Tibial artery (tissue), 4 donors: ENCODE data around the gene SYCE3.

ENCODE experiments used
- DNase-seq, 2 donors: peaks; one replicate each; pipeline ENCODE4 v3.0.0-alpha.2; 2019
- H3K27ac ChIP-seq, 2 donors: fragments of 200-600 bp; sonication (generic) in 1 of 2; 1 replicate in 1 of 2; 2 replicates in 1 of 2; pipeline ENCODE4 v1.5.1; 2018 to 2019; ENCODE audit warnings: mild to moderate bottlenecking in 1 of 2
- H3K27me3 ChIP-seq, 2 donors: fragments of 200-600 bp; sonication (generic) in 1 of 2; one replicate each; pipeline versions ENCODE4 v1.5.1 to v1.6.0; 2016 to 2019
- H3K36me3 ChIP-seq, 3 donors: fragments of 200-600 bp; sonication (generic) in 2 of 3; one replicate each; pipeline ENCODE4 v1.5.1; 2016 to 2019; ENCODE audit warnings: mild to moderate bottlenecking in 2 of 3
- H3K4me1 ChIP-seq, 4 donors: fragments of 200-600 bp; sonication (generic) in 2 of 4; 1 replicate in 3 of 4; 2 replicates in 1 of 4; pipeline ENCODE4 v1.5.1; 2016 to 2019
- H3K4me3 ChIP-seq, 2 donors: fragments of 200-600 bp; sonication (generic) in 1 of 2; 1 replicate in 1 of 2; 2 replicates in 1 of 2; pipeline ENCODE4 v1.5.1; 2018 to 2019; ENCODE audit warnings: mild to moderate bottlenecking in 2 of 2
- H3K9me3 ChIP-seq, 3 donors: fragments of 200-600 bp; sonication (generic) in 1 of 3; one replicate each; pipeline ENCODE4 v1.5.1; 2016 to 2019
- CTCF ChIP-seq, 2 experiments: fragments of 200-600 bp in 1 of 2; fragments of 450-650 bp in 1 of 2; IDR thresholded peaks; one replicate each; pipeline ENCODE4 v1.5.1; 2017 to 2019; ENCODE audit warnings: antibody characterized with exemption in 2 of 2, mild to moderate bottlenecking in 1 of 2, moderate library complexity in 1 of 2
- intact Hi-C: fragments of 100-400 bp; cut with DNase I; formaldehyde crosslinking; loops from one replicate; pipeline ENCODE4 v1.15.0; 2023; ENCODE audit warnings: low total_unique reads

Gene SYCE3

DNA sequence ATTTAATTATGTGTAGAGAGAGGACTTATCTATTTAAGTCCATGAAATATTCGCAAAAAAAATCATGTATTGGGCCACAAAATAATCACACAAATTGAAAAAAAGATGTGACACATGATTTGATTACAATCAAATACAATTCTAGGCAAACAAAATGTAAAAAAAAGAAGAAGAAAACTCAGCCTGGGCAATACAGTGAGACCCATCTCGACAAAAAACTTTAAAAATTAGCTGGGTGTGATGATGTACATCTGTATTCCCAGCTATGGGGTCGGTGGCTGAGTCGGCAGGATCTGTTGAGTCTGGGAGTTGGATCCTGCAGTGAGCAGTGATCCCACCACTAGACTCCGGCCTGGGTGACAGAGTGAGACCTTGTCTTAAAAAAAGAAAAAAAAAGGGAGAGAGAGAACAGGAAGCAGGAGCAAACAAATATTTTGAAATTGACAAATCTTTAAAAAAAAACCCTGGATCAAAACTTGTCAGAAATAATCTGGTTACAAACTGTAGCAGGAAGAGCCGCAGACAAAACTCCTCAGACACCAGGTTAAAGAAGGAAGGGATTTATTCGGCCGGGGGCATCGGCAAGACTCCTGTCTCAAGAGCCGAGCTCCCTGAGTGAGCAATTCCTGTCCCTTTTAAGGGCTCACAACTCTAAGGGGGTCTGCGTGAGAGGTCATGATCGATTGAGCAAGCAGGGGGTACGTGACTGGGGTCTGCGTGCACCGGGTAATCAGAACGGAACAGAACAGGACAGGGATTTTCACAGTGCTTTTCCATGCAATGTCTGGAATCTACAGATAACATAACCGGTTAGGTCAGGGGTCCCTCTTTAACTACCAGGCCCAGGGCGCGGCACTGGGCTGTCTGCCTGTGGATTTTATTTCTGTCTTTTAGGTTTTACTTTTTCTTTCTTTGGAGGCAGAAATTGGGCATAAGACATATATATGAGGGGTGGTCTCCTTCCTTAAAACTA, 29.6 kb downstream of the SYCE3 start:
- no peak overlapping the region for H3K27ac ChIP-seq
- intact Hi-C loops: no loop called here
- peak overlapping the region in 1 of 2 donors; percentile 53 for H3K4me3 ChIP-seq
- no peaks in the 10 kb centered on the region for H3K9me3 ChIP-seq
- no peak for DNase-seq
- TF ChIP-seq CTCF (IDR thresholded peaks at IDR 0.05): no peak
- H3K4me1 ChIP-seq: peaks cover 0 to 37% (median 30%) of the 10 kb centered on the region in 4 donors
- H3K36me3 ChIP-seq: no peaks in the 10 kb centered on the region
- peaks cover 6 to 77% of the 10 kb centered on the region in 2 donors for H3K27me3 ChIP-seq

DNA sequence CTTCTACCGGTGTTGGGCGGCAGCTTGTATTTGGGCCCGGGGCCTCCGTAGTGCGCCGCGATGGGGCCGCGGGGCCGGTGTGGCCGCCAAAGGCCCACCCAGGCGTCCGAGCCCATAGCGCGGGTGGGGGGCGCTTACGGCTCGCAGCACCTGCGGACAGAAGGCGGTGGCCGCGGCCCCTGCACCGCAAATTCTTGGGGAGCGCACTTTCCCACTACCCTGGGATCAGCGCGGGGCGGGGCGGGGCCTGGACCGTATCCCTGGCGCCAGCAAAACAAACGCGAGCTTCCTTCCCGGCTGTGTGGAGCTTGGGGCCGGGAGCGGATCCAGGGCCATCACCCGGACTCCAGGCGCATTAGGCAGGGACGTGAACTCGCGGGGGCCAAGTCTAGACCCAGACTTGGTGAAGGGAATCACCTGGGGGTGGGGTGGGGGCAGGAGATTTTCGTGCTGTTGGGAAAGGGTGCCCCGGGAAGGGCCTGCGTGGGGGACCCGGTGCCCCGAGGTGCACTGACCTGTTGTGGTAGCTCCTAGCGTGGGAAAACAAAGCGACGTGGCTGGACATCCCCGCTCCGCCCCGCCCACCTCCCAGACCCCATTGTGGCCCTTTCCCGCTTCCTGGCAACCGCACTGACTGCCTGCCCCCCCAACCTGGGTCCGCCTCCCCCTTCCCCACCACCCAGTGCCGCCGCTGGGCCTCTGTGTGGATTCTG, 30.6 kb downstream of the SYCE3 start:
- Histone ChIP-seq H3K27ac (peak overlapping the region; percentile 57 to 69), H3K4me1 (peaks cover 0 to 40% (median 31%) of the 10 kb centered on the region in 4 donors), H3K4me3 (peak overlapping the region; percentile 44 to 53), H3K27me3 (peaks cover 6 to 70% of the 10 kb centered on the region in 2 donors), H3K9me3 (no peaks in the 10 kb centered on the region), H3K36me3 (no peaks in the 10 kb centered on the region)
- intact Hi-C loops: no loop called here
- peak; percentile 81 to 83 for DNase-seq
- TF ChIP-seq CTCF (IDR thresholded peaks at IDR 0.05): no peak

- no peaks in the 10 kb centered on the region for H3K9me3 ChIP-seq
- intact Hi-C loops: no loop called here
- no peaks in the 10 kb centered on the region for H3K36me3 ChIP-seq
- H3K27ac ChIP-seq: peak overlapping the region; percentile 57 to 69
- no peak for TF ChIP-seq CTCF (IDR thresholded peaks at IDR 0.05)
- H3K27me3 ChIP-seq: peaks cover 6 to 70% of the 10 kb centered on the region in 2 donors
- H3K4me1 ChIP-seq: peaks cover 0 to 46% (median 33%) of the 10 kb centered on the region in 4 donors
- DNase-seq: no peak
- H3K4me3 ChIP-seq: peak overlapping the region; percentile 44 to 53
Observed at GRCh38 chr22:50531546-50531961, 31.2 kb downstream of the SYCE3 start.

- Histone ChIP-seq H3K4me3 (peak overlapping the region; percentile 44 to 53), H3K27me3 (peaks cover 6 to 66% of the 10 kb centered on the region in 2 donors), H3K9me3 (no peaks in the 10 kb centered on the region), H3K27ac (peak overlapping the region; percentile 57 to 69), H3K4me1 (peaks cover 0 to 51% (median 35%) of the 10 kb centered on the region in 4 donors), H3K36me3 (no peaks in the 10 kb centered on the region)
- intact Hi-C loops: no loop called here
- TF ChIP-seq CTCF (IDR thresholded peaks at IDR 0.05): no peak
- DNase-seq: peak; percentile 87 to 91
Observed at GRCh38 chr22:50530877-50531545, 31.7 kb downstream of the SYCE3 start.

DNA sequence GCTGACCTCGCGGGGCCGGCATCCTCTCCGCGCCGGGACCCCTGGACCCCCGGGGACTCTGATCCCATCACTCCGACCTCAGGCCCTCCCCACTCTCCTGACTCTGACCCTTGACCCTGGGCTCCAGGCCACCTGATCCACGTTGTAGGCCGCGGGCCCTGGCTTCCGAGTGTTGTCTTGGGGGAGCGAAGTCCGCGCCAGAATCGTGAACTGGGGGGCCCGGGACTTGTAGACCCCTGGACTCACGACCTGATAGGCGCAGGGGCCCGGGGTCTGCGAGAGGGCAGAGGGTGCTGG, 32.2 kb downstream of the SYCE3 start:
- Histone ChIP-seq H3K36me3 (no peaks in the 10 kb centered on the region), H3K27me3 (peaks cover 6 to 61% of the 10 kb centered on the region in 2 donors), H3K4me3 (peak overlapping the region; percentile 44 to 53), H3K27ac (peak overlapping the region; percentile 57 to 69), H3K9me3 (no peaks in the 10 kb centered on the region), H3K4me1 (peaks cover 0 to 51% (median 35%) of the 10 kb centered on the region in 4 donors)
- peak; percentile 56 to 76 for DNase-seq
- TF ChIP-seq CTCF (IDR thresholded peaks at IDR 0.05): no peak
- intact Hi-C loops: no loop called here
